Bone marrow (tissue), 2 donors: Measurements from ENCODE around the gene TIMM10.
A peak's percentile ranks its signal among the peaks of the same experiment; 100 is the strongest.
"Not testable (repeated sequence)": the region's sequence is repeated elsewhere in the genome, so short reads cannot be mapped to it uniquely, and the experiment has no call there.

Source experiments
- DNase-seq, 2 donors: peaks; one replicate each; lab custom pipeline; 2025; lab: John Stamatoyannopoulos, UW

TIMM10 gene

GRCh38 chr11:57542582-57542981 lies 12.0 kb upstream of the TIMM10 start:
- no peak for DNase-seq

GRCh38 chr11:57541169-57541568 lies 10.6 kb upstream of the TIMM10 start:
- no peak for DNase-seq

- no peak for DNase-seq
Measured at GRCh38 chr11:57539342-57539741, 8.8 kb upstream of the TIMM10 start.

GRCh38 chr11:57536947-57537619 lies 6.5 kb upstream of the TIMM10 start, which contains the start of gene SMTNL1:
TSS of gene SMTNL1 (plus strand) at chr11:57537595. CDS start at chr11:57542643, 5,048 bp downstream.
- DNase-seq: no peak

- not testable (repeated sequence) for DNase-seq
Measured at GRCh38 chr11:57534449-57534848, 3.9 kb upstream of the TIMM10 start.

GRCh38 chr11:57530215-57530595 lies 349 bp downstream of the TIMM10 start:
- DNase-seq: no peak

- DNase-seq: no peak
Measured at GRCh38 chr11:57529012-57529411, 1.5 kb downstream of the TIMM10 start.

GRCh38 chr11:57527056-57527631 lies 3.4 kb downstream of the TIMM10 start:
- peak; percentile 17 to 54 for DNase-seq

GRCh38 chr11:57523419-57523818 lies 7.1 kb downstream of the TIMM10 start:
- DNase-seq: no peak

- no peak for DNase-seq
Measured at GRCh38 chr11:57521116-57521515, 9.4 kb downstream of the TIMM10 start.

- DNase-seq: no peak
Measured at GRCh38 chr11:57516061-57516443, 14.5 kb downstream of the TIMM10 start.

GRCh38 chr11:57515332-57516060 lies 15.1 kb downstream of the TIMM10 start, which contains the start of gene SLC43A1:
TSS of gene SLC43A1 (minus strand) at chr11:57515702. CDS start at chr11:57514111, 1,591 bp downstream.
- DNase-seq: peak in 1 of 2 donors; percentile 17

GRCh38 chr11:57514538-57515331 lies 15.8 kb downstream of the TIMM10 start:
- DNase-seq: peak in 1 of 2 donors; percentile 26

GRCh38 chr11:57513911-57514537 lies 16.5 kb downstream of the TIMM10 start:
- DNase-seq: peak in 1 of 2 donors; percentile 27

- no peak for DNase-seq
Measured at GRCh38 chr11:57513452-57513795, 17.1 kb downstream of the TIMM10 start.

GRCh38 chr11:57512646-57513451 lies 17.7 kb downstream of the TIMM10 start:
- no peak for DNase-seq

- DNase-seq: no peak
Measured at GRCh38 chr11:57511741-57512430, 18.7 kb downstream of the TIMM10 start.

- DNase-seq: no peak
Measured at GRCh38 chr11:57508341-57509170, 22.0 kb downstream of the TIMM10 start.

GRCh38 chr11:57506522-57506921 lies 24.0 kb downstream of the TIMM10 start:
- DNase-seq: no peak
